ENCODE measurements around the gene CHCHD6. TPM values are rescaled to one million over a fixed set of nuclear protein-coding genes. Genes with fewer than 3 reads are reported as not detected.

The CHCHD6 gene
- total RNA-seq, 1 donor from 2014 or later = 31.0 TPM

GRCh38 chr3:126970921-126971320, 266.9 kb downstream of the CHCHD6 start:
- Mint-ChIP-seq H3K27ac (no peak overlapping the region), H3K27me3 (ENCODE audit: low read depth) (peaks cover 30% of the 10 kb centered on the region), H3K9me3 (peaks cover 17% of the 10 kb centered on the region), H3K4me3 (no peak overlapping the region), H3K36me3 (peaks cover 5% of the 10 kb centered on the region), H3K4me1 (no peaks in the 10 kb centered on the region)
- TF ChIP-seq CTCF (IDR thresholded peaks at IDR 0.05; ENCODE audit: unreplicated experiment) = no peak
- no peak for DNase-seq (ENCODE audit: low spot score in 2 of 2, unreplicated experiment in 2 of 2)

GRCh38 chr3:126971891-126972351, 267.9 kb downstream of the CHCHD6 start:
- DNase-seq (ENCODE audit: low spot score in 2 of 2, unreplicated experiment in 2 of 2) = no peak
- H3K27ac Mint-ChIP-seq = no peak overlapping the region
- no peak for TF ChIP-seq CTCF (IDR thresholded peaks at IDR 0.05; ENCODE audit: unreplicated experiment)

GRCh38 chr3:126972866-126973265, 268.8 kb downstream of the CHCHD6 start:
- Mint-ChIP-seq H3K36me3 (peaks cover 5% of the 10 kb centered on the region), H3K9me3 (peaks cover 17% of the 10 kb centered on the region), H3K4me3 (no peak overlapping the region), H3K27ac (no peak overlapping the region), H3K4me1 (no peaks in the 10 kb centered on the region), H3K27me3 (ENCODE audit: low read depth) (peaks cover 27% of the 10 kb centered on the region)
- DNase-seq (ENCODE audit: low spot score in 2 of 2, unreplicated experiment in 2 of 2) = no peak
- TF ChIP-seq CTCF (IDR thresholded peaks at IDR 0.05; ENCODE audit: unreplicated experiment) = no peak

More at GRCh38 chr3:126971891-126972351, 267.9 kb downstream of the CHCHD6 start:
- peaks cover 5% of the 10 kb centered on the region for H3K36me3 Mint-ChIP-seq
- H3K27me3 Mint-ChIP-seq (ENCODE audit: low read depth) = peaks cover 25% of the 10 kb centered on the region
- no peaks in the 10 kb centered on the region for H3K4me1 Mint-ChIP-seq
- no peak overlapping the region for H3K4me3 Mint-ChIP-seq
- peaks cover 17% of the 10 kb centered on the region for H3K9me3 Mint-ChIP-seq

GRCh38 chr3:126973814-126974213, 269.8 kb downstream of the CHCHD6 start:
- peaks cover 5% of the 10 kb centered on the region for H3K36me3 Mint-ChIP-seq
- no peak for TF ChIP-seq CTCF (IDR thresholded peaks at IDR 0.05; ENCODE audit: unreplicated experiment)
- no peaks in the 10 kb centered on the region for H3K4me1 Mint-ChIP-seq
- no peak overlapping the region for H3K27ac Mint-ChIP-seq
- peaks cover 31% of the 10 kb centered on the region for H3K27me3 Mint-ChIP-seq (ENCODE audit: low read depth)
- H3K4me3 Mint-ChIP-seq = no peak overlapping the region
- H3K9me3 Mint-ChIP-seq = peaks cover 17% of the 10 kb centered on the region
- no peak for DNase-seq (ENCODE audit: low spot score in 2 of 2, unreplicated experiment in 2 of 2)

GRCh38 chr3:126974756-126975155, 270.7 kb downstream of the CHCHD6 start:
- no peaks in the 10 kb centered on the region for H3K4me1 Mint-ChIP-seq
- no peak for DNase-seq (ENCODE audit: low spot score in 2 of 2, unreplicated experiment in 2 of 2)
- H3K4me3 Mint-ChIP-seq = no peak overlapping the region
- H3K9me3 Mint-ChIP-seq = peaks cover 17% of the 10 kb centered on the region
- peaks cover 32% of the 10 kb centered on the region for H3K27me3 Mint-ChIP-seq (ENCODE audit: low read depth)
- no peak overlapping the region for H3K27ac Mint-ChIP-seq
- no peak for TF ChIP-seq CTCF (IDR thresholded peaks at IDR 0.05; ENCODE audit: unreplicated experiment)
- peaks cover 5% of the 10 kb centered on the region for H3K36me3 Mint-ChIP-seq

- Mint-ChIP-seq H3K27ac (no peak overlapping the region), H3K36me3 (peaks cover 5% of the 10 kb centered on the region)
These were observed 272.9 kb downstream of the CHCHD6 start for GRCh38 chr3:126976906-126977305.

More at GRCh38 chr3:126976906-126977305, 272.9 kb downstream of the CHCHD6 start:
- Mint-ChIP-seq H3K27me3 (ENCODE audit: low read depth) (peaks cover 45% of the 10 kb centered on the region), H3K4me3 (no peak overlapping the region), H3K9me3 (peaks cover 17% of the 10 kb centered on the region), H3K4me1 (peaks cover 3% of the 10 kb centered on the region)
- no peak for TF ChIP-seq CTCF (IDR thresholded peaks at IDR 0.05; ENCODE audit: unreplicated experiment)
- DNase-seq (ENCODE audit: low spot score in 2 of 2, unreplicated experiment in 2 of 2) = no peak
